GM18520 (cell line): ENCODE measurements around the gene SERPINB11.
"Not testable (repeated sequence)": the region's sequence is repeated elsewhere in the genome, so short reads cannot be mapped to it uniquely, and the experiment has no call there.

Experiments
- ATAC-seq: cut with Tn5 transposase; IDR thresholded peaks from one replicate; pipeline ENCODE4 v1.9.1; 2021; ENCODE audit not compliant: unreplicated experiment

The SERPINB11 gene, protein sequence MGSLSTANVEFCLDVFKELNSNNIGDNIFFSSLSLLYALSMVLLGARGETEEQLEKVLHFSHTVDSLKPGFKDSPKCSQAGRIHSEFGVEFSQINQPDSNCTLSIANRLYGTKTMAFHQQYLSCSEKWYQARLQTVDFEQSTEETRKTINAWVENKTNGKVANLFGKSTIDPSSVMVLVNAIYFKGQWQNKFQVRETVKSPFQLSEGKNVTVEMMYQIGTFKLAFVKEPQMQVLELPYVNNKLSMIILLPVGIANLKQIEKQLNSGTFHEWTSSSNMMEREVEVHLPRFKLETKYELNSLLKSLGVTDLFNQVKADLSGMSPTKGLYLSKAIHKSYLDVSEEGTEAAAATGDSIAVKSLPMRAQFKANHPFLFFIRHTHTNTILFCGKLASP

DNA sequence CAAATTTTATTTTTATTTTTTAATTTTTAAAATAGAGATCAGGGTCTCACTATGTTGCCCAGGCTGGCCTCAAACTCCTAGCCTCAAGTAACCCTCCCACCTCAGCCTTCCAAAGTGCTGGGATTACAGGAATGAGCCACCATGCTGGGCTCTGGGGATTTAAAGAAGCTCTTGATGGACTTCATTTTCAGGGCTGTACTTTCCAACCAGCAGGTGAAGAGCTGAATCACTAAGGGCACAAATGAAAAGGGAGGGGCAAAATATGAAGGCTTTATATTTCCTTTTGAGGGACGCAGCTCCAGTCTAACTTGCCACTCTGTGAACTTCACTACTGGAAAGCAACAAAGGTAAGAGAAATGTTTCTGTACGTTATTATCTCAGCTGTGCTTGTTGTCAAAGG lies at the start of gene SERPINB11:
Gene SERPINB11 (plus strand): TSS at position 301 of the 400 bp plus-strand sequence. CDS start 7,234 bp downstream, outside the sequence.
- no peak for ATAC-seq

DNA sequence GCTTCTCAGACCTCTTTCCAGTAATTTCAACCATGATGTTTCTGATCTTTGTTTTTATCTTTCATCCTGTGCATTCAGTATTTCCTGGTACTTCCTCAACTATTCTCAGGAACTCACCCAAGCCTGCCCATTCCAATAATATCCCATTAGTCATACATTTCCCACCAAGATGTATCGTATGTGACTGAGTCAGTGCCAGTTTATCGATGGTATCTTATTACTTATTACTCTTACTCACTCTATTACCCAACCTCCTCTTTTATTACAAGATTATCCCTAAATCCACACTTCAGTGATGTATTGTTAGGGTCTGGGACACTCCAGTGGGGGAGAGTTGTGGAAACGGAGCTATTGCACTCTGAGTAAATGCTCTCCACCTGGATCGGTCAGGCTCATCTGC lies 43.8 kb upstream of the SERPINB11 start:
- ATAC-seq, result not testable (repeated sequence)

DNA sequence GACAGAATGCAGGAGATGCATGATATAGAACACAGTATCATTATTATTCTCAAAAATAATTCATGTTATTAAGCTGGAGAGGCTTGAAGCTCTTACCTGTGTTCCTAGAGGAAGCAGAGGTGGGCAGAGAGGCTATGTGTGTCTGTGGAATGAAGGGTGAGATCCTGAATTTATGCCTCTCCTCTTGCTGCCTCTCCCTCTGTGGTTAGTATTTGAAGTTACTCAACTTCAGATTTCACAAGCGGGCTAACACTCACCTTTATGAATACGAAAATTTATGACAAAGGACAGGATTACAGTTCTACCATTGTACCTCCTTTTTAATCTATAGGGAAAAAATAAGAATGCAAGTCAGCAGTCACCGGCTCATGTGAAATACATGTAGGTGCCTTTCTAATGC lies 41.0 kb upstream of the SERPINB11 start, which contains the start of gene SERPINB3:
Gene SERPINB3 (minus strand): TSS at position 144 of the 400 bp plus-strand sequence. CDS start 677 bp downstream, outside the sequence.
- ATAC-seq, result not testable (repeated sequence)

DNA sequence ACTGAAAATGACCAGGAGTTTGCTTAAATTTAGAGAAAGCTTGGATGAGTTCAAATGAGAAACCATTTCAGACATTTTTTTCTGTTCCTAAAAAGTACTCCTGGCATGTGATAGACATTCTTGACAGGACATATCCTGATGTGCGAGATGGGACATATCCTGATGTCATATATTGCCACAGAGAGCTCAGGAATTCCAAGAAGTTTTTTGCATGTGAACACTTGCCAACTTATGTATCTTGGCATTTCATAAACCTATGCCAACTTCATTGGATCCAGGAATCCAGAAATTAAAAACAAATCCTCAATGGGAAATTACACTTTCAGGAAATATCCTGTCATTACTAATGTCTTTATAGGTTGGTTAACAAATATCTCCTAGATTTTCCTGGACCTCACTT lies 38.2 kb upstream of the SERPINB11 start:
- no peak for ATAC-seq

DNA sequence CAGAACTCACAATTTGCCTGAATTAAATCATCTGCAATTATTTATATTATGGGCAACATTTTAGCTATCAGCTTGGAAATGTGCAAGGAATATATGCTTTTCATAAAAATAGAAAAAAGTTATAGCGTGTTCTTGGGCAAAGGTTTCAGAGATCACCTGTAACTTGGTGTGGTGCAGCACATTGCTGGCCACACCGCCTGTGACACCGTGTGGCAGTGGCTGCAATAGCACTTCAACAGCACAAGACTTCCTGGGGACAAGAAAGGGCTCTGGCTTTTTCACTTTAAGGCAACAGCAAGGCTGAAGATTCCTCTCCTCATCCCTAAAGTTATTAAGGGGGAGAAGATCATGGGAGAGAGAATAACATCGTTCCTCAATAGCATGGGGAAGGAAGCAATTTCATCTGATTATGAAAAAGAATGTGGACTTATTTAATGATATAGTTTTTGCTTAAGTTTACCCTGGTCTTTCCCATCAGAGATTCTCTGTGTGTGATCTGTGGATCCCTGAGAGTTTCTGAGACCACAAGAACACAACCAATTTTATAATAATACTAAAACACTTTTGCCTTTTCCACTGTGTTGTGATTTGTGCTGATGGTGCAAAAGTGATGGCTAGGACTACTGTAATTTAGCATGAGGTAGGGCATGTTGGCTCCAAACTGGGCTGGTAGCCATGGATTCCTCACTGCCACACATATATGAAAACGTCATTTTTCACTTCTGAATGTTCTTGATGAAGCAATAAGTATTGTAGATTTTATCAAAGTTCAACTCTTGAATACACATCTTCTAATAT lies 26.0 kb upstream of the SERPINB11 start:
- peak; percentile 63 for ATAC-seq

DNA sequence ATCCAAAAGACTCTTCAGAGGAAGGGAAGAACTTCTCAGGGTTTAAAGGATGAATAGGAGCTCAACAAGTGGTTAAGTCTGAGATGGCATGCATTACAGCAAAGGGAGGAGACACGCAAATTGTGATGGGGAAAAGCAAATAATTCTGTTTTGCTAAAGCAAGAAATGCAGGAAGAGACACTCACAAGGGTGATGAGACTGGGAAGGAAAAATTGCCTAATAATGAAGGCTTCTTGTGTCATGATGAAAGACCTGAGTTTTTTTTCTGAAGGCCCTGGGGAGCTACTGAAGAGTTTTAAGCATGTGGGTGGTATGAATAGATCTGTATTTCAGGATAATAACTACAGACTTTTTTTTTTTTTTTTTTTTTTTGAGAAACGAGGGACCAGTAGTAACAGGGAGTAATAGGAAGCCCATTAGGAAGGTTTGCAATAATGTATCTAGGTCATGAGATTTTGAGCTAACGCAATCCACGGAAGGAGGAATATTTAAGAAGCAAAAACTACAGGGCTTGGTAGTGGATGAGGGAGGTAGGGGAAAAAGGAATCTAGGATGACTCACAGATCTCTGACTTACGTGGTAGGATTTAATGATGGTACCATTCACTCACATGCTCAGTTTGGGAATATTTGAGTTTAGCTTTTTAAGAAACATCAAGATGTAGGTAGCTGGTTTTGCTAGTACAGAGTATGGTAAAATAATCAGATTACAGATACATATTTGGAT lies 25.1 kb upstream of the SERPINB11 start:
- no peak for ATAC-seq

DNA sequence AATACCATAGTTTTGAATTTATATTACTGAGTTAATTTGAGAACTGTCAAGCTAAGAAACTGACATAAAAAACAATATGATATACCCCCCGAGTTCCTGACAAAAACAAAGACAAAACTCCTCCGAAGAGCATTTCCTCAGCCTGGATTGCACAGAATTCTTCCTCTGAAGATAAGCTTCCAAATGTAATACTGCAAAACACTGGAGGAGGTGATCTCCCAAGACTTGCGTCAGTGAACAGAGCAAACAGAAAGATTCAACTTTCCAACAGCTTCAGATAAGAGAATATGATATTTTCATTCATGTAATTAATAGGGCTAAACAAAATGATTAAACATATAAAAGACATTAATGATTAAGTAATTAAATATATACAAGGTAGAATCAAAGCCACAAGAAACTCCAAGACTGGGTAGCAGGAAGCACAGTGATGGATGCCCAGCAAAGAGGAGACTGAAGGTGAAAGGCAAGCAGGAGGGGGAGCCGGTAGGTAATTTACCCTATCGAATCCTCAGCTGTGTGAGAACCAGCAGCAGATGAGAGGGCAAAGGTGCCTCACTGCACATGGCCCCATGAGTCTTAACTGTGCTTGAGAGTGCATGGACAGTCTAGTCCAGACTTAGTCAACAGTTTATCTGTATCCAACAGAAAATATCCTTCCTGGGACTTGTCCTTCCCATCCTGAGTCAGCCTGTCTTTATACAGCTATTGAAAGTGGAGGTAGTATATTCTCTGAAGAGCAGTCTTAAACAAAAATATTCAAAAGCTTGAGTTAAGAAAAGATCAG lies 22.7 kb upstream of the SERPINB11 start:
- ATAC-seq, result no peak

DNA sequence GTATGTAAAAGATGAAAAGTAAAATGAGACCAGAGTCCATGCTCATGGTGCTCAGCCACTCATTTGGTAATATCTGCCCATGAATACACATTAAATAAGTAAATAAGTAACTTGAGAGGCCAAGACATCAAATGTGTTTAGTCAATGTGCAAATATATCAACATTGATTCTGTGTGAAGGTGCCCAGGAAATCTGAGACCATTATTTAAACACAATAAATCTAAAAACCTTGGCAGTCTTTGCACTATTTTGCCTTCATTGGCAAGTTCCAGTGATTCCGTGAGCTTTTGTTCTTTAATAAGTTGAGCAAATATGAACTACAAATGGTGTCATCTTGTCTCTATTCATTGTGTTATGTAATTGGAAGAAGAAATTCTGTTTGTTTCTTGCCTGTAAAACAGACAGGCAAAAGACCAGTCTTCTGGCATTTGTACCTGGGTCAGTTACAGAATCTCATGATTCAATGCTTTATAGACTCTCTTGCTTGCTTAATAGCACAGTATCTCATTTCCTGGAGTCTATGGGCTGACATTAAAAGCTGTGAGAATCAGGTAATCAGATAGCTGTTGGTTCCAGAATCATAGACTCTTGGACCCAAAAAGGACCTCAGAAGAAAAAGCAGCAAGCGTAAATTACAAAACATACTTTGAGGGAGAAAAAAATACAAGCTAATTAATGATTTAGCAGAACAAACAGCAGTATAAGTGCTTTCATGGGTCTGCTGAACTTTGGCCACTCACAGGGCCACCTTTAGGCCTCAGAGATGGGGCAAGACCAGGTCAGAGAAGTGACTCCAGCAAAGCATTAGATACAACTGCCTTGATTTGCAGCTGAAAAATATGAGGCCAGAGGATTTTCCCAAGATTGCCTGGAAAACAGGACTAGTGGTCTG lies 21.1 kb upstream of the SERPINB11 start:
- ATAC-seq, result no peak

DNA sequence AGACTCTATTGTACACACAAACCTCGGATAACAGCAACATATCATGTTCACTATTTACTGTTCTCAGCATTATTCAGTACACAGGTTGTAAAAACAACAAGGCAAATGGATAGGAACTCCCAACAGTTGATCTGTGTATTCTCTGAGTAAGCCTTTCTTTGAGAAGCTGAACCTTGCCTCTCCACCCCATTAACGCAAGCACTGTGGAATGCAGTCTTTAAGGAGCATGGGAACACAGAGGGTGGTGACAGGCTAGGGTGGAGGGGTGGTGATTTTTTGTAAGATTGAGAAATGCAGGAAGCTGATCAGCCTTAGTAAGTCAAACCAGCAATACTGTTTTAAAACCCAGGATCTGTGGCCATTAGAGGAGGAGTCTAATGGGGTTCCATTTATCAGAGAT lies 19.6 kb upstream of the SERPINB11 start:
- no peak for ATAC-seq

DNA sequence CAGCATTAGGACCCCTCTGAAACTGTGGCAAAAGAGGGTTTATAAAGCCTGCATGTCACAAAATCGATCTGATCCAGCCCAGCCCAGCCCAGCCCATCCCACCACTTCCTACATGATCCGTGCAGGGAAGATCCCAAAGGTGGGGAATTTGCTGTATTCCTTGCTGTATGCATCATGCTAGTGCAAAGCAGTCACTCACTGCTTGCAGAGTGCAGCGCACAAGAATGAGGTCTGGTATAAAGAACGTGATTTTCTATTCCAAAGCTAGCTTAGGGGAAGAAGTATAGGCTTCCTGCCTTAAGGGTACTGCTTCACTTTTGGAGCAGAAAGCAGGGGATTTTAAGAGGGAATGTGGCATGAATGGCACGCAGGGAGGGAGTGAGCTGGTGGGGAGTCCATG lies 18.9 kb upstream of the SERPINB11 start:
- no peak for ATAC-seq

DNA sequence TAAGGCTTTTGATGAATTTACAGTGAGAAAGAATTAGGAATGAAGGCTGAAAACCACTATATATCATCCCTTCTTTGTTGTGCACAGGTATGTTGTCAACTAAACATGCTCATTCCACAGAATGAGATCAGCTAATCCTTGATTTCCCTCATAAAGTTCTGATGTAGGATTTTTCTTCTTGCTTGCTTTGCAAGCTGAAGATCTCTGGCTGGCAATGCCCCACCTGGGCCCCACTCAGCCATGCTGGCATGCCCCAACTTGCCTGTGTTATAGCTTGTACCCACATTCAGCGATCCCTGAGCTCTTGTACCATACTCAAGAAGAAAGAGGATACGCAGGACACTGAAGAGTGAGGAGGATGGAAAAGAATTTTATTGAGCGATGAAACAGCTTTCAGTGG lies 18.0 kb upstream of the SERPINB11 start:
- ATAC-seq, result no peak

DNA sequence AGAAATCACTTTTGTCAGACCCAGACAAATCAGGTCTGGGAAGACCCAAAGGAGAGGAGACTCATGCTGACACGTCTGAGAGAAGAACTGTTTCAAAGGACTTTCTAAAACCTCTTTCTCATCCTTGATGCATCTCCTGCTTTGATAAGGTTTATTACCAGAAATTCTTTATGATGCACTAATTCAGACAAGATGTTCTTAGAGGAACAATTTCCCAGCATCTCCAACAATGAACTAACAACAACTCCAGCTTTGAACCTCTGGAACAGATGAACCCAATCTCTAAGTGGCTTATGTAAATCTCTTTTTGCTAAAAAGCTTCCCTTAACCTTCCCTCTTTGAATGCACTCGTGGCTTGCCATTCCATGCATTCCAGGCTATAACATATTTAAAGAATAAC lies 15.9 kb upstream of the SERPINB11 start:
- no peak for ATAC-seq

DNA sequence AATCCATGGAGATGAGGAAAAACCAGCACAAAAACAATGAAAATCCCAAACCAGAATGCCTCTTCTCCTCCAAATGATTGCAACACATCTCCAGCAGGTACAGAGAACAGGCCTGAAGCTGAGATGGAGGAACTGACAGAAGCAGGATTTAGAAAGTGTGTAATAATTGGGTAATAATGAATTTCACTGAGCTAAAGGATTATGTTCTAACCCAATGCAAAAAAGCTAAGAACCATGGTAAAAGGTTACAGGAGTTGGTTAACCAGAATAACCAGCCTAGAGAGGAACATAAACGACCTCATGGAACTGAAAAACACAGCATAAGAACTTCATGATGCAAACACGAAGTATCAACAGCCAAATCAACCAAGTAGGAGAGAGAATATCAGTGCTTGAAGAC lies 13.7 kb upstream of the SERPINB11 start:
- no peak for ATAC-seq

DNA sequence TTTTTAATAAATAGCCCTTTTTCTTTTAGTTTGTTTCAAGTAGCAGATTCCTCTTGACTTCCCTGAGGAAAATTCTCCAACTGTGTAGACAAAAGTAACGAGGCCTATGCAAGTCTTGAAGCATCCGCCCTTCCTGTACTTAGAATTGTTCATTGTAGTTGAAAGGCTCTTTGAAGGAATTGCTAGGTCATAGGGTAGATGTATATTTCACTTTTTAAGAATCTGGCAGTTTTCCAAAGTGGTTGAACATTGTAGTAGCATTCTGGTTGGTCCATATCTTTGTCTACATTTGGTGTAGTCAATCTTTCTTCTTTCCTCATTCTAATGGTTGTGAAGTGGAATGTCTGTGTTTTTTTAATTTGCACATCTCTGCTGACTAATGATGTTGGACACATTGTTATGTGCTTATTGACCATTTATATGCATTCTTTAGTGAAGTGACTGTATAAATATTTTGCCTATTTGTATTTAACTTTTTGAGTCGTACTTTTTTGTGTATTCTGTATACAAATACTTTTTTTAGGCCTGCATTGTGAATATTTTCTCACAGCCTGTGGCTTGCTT lies 5.6 kb upstream of the SERPINB11 start:
- no peak for ATAC-seq

DNA sequence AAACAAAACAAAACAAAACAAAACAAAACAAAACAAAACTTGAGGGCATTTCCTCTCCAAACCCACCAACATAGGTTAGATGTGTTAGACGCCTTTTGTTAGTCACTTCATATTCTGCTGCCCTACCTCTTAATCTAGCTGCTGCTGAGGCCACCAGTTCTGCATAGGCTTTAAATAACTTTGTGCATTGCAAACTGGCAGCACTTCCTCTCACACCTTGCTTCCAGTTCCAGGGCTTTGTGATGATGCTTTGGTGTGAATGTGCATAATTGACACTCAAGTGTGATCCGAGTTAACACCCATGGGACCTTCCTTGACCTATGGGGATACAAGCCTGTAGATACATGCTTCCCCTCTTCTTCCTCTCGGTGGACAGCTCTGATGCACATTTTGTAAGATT lies 2.3 kb upstream of the SERPINB11 start:
- no peak for ATAC-seq

DNA sequence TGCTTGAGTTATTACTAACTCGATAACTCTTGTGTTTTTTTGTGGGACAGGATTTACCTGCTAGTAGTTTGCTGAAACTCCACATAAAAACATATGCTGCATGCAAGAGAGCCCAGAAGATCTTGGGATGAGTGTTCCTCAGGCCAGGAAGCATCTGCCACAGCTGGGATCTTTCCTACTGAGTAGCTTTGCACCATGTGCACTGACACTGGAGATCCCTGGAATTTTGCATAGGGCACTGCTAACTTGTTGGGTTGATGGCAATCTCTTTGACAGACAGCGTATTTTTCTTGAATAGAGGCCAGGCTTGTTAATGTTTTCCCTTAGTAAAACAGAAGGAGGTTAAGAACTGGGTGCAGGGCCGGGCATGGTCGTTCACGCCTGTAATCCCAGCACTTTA lies 808 bp upstream of the SERPINB11 start:
- no peak for ATAC-seq

DNA sequence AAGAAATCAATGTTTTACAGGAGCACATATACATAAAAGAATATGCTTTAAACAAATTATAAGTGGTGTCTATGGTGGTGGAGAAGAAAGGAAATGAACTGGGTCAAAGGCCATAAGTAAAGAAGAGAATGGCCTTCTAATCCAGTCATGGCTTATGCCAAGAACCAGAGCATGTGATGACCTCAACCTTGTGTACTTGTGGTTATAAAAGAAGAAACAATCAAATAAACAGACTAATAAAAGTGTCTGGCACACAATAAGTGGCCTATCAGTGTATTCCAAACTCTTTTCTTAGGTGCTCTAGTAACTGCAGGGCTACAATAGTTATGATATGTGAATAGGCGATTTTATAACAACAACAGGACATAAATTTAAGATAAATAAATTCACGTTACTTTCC lies 2.6 kb downstream of the SERPINB11 start:
- ATAC-seq, result no peak

DNA sequence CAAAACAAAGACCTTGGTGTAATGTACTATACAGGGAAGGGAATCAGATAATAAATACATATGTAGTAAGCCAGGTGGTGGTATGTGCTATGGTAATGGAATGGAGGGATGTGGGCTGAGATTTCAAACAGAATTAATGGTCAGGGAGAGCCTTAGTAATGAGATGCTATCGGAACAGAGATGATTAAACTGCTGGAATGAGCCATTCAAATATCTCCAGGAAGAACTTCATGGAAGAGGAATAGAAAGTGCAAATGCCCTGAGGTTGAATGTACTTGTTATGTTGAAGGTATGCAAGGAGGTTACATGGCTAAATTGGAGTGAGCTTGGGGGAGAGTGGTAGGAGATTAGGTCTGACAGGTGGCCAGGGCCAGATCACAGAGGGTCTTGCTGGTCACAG lies 5.1 kb downstream of the SERPINB11 start:
- no peak for ATAC-seq

DNA sequence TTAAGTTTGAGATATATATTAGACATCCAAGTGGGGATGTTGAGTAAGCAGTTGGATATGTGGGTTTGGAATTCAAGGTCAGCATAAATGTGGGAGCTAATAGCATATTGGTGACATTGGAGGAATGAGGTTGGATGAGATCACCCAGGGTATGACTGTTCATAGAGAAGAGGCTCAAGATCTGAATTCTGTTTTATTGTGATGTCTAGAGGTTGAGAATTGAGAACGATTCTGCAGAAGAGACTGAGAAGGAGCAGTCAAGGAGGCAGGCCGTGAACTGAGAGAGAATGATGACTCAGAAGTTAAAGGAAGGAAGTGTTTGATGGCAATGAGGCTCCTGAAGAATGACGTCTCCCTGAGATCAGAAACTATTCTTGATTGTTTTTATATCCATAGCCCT lies 5.9 kb downstream of the SERPINB11 start:
- ATAC-seq, result no peak
